Ovary (tissue), 9 donors: ENCODE results near the gene PAX2. TPM values are rescaled to one million over a fixed set of nuclear protein-coding genes. Genes with fewer than 3 reads are reported as not detected.

Experiments
- DNase-seq, 5 donors: peaks; one replicate each; pipeline ENCODE4 v3.0.0-alpha.2; 2019 to 2020
- H3K27ac ChIP-seq, 2 donors: fragments of 200-600 bp; one replicate each; pipeline versions ENCODE4 v1.5.1 to v1.8.0; 2019 to 2022
- H3K27me3 ChIP-seq: fragments of 200-600 bp; one replicate; pipeline ENCODE4 v1.8.0; 2022
- H3K36me3 ChIP-seq: fragments of 200-600 bp; sonication (generic); one replicate; pipeline ENCODE4 v1.5.1; 2019
- H3K4me1 ChIP-seq: one replicate; pipeline ENCODE4 v1.8.1; 2013; ENCODE audit warnings: mild to moderate bottlenecking, moderate library complexity; ENCODE audit not compliant: insufficient read depth
- H3K4me3 ChIP-seq: fragments of 200-600 bp; sonication (generic); one replicate; pipeline ENCODE4 v1.5.1; 2017
- H3K9me3 ChIP-seq, 2 donors: fragments of 200-600 bp in 1 of 2; sonication (generic) in 1 of 2; one replicate each; pipeline versions ENCODE4 v1.5.1 to v1.8.1; 2013 to 2019; ENCODE audit warnings: mild to moderate bottlenecking in 1 of 2, moderate library complexity in 1 of 2
- CTCF ChIP-seq, 3 donors: fragments of 450-650 bp in 2 of 3; fragments of 200-600 bp in 1 of 3; IDR thresholded peaks; one replicate each; pipeline versions ENCODE4 v1.5.1 to v1.8.0; 2016 to 2022; ENCODE audit warnings: antibody characterized with exemption in 3 of 3, mild to moderate bottlenecking in 1 of 3
- EP300 ChIP-seq: sonication (generic); formaldehyde crosslinking; IDR thresholded peaks from one replicate; pipeline ENCODE4 v1.6.1; 2017; ENCODE audit warnings: antibody characterized with exemption
- POLR2A ChIP-seq: fragments of 450-650 bp; IDR thresholded peaks from one replicate; pipeline ENCODE4 v1.6.1; 2017; ENCODE audit warnings: antibody characterized with exemption, mild to moderate bottlenecking, moderate library complexity
- WGBS, 3 donors: extraction: QIAGEN DNeasy Blood & Tissue Kit in 1 of 3; methylation state at CpG; one replicate each; pipeline versions ENCODE4 v1.1.5 to v1.1.7; 2013 to 2017; 5-methylcytosine and 5-hydroxymethylcytosine counted together
- intact Hi-C, 4 donors: fragments of 100-400 bp; cut with DNase I; formaldehyde crosslinking; loops; one replicate each; pipeline versions ENCODE4 v1.11.0 to v1.15.1; 2022 to 2023
- polyA plus RNA-seq, 2 donors: library from polyadenylated mRNA; stranded (reverse); fragments of 200-250 nt in 1 of 2; fragments of 350-450 nt in 1 of 2; fragmentation: Illumina TruSeq in 1 of 2; extraction: RNeasy Lipid Tissue Mini Kit (QIAGEN cat#74804) in 1 of 2; gene quantifications; one replicate each; pipeline ENCODE4 v1.2.3, GENCODE V29; 2013 to 2014
- total RNA-seq, 7 donors: library from RNA; depleted of rRNA in 2 of 7; stranded (reverse); fragments of >200 nt in 2 of 7; fragmentation: NEBNext Ultra II Directional in 3 of 7; extraction: Animal tissue kit (Norgen Biotek cat#: 25700) in 3 of 7; gene quantifications; one replicate each; pipeline versions ENCODE4 v1.1.0 to v1.2.4, GENCODE V29; 2016 to 2023
- donor health status: DM: no; HTN: no; CAD: no; lungs with moderate emphysema.
- donor health status: DM: no; HTN: no; CAD: no.
- donor health status: Bipolar disorder and iron deficiency.
- donor health status: DM: yes; HTN: yes; CAD: no.
- donor health status: DM: no; HTN: no; CAD: no.
- donor health status: DM: yes; HTN: yes; CAD: no.

The PAX2 gene
- total and polyA plus RNA-seq, 9 donors: 0.04 to 10.8 (median 2.4) TPM; not detected in 3

- intact Hi-C loops: no loop called here
- Histone ChIP-seq H3K27me3 (peaks cover 2% of the 10 kb centered on the region), H3K4me3 (no peak overlapping the region)
Observed at GRCh38 chr10:100747456-100748230, 2.3 kb downstream of the PAX2 start.

GRCh38 chr10:100748231-100749058, 3.1 kb downstream of the PAX2 start:
- intact Hi-C loops: no loop called here
- no peaks in the 10 kb centered on the region for H3K4me1 ChIP-seq
- no peak overlapping the region for H3K27ac ChIP-seq
- no peak for DNase-seq
- H3K27me3 ChIP-seq: peaks cover 2% of the 10 kb centered on the region
- no peak for TF ChIP-seq POLR2A
- TF ChIP-seq CTCF (IDR thresholded peaks at IDR 0.05): no peak
- TF ChIP-seq EP300: no peak
- no peak overlapping the region for H3K4me3 ChIP-seq
- WGBS, 3 donors: 1 to 4% (median 2%) methylated on average over 52 to 56 of the region's 56 CpGs
- H3K9me3 ChIP-seq: no peaks in the 10 kb centered on the region
- H3K36me3 ChIP-seq: no peaks in the 10 kb centered on the region

More at GRCh38 chr10:100747456-100748230, 2.3 kb downstream of the PAX2 start:
- no peaks in the 10 kb centered on the region for H3K4me1 ChIP-seq
- DNase-seq: no peak
- H3K27ac ChIP-seq: no peak overlapping the region
- WGBS, 3 donors: 3 to 5% (median 4%) methylated on average over 57 of the region's 57 CpGs
- H3K9me3 ChIP-seq: no peaks in the 10 kb centered on the region
- no peaks in the 10 kb centered on the region for H3K36me3 ChIP-seq
- TF ChIP-seq POLR2A (no peak), CTCF (IDR thresholded peaks at IDR 0.05) (no peak), EP300 (no peak)

- TF ChIP-seq EP300 (no peak), POLR2A (no peak), CTCF (IDR thresholded peaks at IDR 0.05) (no peak)
- Histone ChIP-seq H3K27ac (no peak overlapping the region), H3K4me3 (no peak overlapping the region), H3K9me3 (no peaks in the 10 kb centered on the region), H3K27me3 (peaks cover 2% of the 10 kb centered on the region), H3K36me3 (no peaks in the 10 kb centered on the region), H3K4me1 (no peaks in the 10 kb centered on the region)
- no peak for DNase-seq
- 1 to 7% (median 2%) methylated on average over 8 of the region's 8 CpGs for WGBS, 3 donors
- intact Hi-C loops: no loop called here
Observed at GRCh38 chr10:100749059-100749308, 3.6 kb downstream of the PAX2 start.

GRCh38 chr10:100749309-100750217, 4.2 kb downstream of the PAX2 start:
- WGBS, 3 donors: 4 to 5% (median 5%) methylated on average over 50 of the region's 50 CpGs
- intact Hi-C loops: no loop called here
- Histone ChIP-seq H3K36me3 (no peaks in the 10 kb centered on the region), H3K27ac (no peak overlapping the region), H3K27me3 (peaks cover 1% of the 10 kb centered on the region), H3K4me1 (no peaks in the 10 kb centered on the region), H3K9me3 (no peaks in the 10 kb centered on the region), H3K4me3 (no peak overlapping the region)
- DNase-seq: no peak
- TF ChIP-seq POLR2A (no peak), CTCF (IDR thresholded peaks at IDR 0.05) (no peak), EP300 (no peak)
